Measurements from ENCODE around the gene OR2L13.
"Not testable (repeated sequence)": the region's sequence is repeated elsewhere in the genome, so short reads cannot be mapped to it uniquely, and the experiment has no call there.

Gene OR2L13

DNA sequence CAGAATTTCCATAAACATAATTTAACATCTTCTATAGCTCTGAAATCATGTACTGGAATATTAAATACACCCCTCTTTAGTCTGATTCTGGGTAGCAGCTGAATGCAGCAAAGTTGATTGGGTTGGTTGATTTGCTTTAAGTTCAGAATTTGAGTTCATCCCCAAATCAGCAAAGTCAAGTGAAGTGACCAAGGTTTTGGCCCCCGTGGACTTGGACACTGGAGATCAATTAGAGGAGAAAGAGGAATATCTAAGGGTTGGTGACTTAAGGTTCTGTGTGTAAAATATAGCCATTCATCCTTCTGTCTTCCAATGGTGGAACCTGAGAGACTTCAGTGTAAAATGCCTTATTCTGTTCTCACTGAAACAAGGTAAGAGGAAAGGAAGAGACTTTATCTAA lies at the start of gene OR2L13:
Gene OR2L13 (plus strand): TSS at position 301 of the 400 bp plus-strand sequence. CDS start 4,192 bp downstream, outside the sequence.
- DNase-seq: no peak

GRCh38 chr1:248045209-248045608 lies 49.8 kb upstream of the OR2L13 start:
- DNase-seq: no peak

GRCh38 chr1:248046536-248046935 lies 48.4 kb upstream of the OR2L13 start, which contains the start of gene OR2L3:
TSS of gene OR2L3 (plus strand) at chr1:248046836. CDS start at chr1:248060682, 13,846 bp downstream.
- DNase-seq: no peak

DNA sequence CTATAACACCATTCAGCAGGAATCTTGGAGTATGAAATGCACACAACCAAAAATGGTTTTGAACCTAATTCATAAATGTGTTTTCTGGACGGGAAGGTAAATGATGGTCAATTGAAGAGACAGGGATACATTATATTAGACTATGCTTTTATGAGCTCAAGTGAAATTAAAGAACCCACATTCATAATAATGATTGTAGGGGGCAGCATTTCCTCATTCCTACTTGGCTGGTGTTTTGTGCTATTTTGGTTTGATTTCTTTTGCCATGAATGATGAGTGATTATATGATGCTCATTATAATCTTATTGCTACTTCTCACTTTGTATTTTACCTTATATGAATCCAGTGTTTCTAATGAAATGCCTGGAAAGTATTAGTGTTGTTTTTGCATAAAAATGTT lies 48.0 kb upstream of the OR2L13 start:
- DNase-seq: no peak

DNA sequence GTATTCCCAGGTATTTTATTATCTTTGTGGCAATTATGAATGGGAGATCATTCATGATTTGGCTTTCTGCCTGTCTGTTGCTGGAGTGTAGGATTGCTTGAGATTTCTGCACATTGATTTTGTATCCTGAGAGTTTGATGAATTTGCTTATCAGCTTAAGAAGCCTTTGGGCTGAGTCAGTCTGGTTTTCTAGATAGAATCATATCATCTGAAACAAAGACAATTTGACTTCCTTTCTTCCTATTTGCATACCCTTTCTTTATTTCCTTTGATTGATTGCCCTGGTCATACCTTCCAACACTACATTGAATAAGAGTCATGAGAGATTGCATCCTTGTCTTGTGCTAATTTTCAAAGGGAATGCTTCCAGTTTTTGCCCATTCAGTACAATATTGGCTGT lies 40.3 kb upstream of the OR2L13 start:
- DNase-seq: no peak

GRCh38 chr1:248055261-248055660 lies 39.7 kb upstream of the OR2L13 start:
- DNase-seq: no peak

DNA sequence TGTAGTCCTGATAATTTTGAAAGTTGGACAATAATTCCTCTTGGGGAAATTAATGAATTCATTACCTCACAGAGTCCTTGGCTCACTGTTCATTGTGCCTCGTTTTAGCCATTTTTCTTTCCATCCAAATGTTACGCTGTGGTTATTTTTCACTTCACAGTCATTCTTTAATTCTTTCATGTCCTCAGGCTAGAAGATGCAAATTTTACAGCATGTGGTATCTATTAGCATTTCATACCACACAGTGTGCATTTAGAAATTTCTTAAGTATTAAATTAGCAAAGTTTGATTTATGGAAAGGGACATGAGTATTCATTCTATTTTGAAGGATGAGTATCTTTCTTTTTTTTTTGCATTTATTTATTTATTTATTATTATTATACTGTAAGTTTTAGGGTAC lies 29.9 kb upstream of the OR2L13 start:
- DNase-seq: no peak

GRCh38 chr1:248065604-248066003 lies 29.4 kb upstream of the OR2L13 start:
- no peak for DNase-seq

DNA sequence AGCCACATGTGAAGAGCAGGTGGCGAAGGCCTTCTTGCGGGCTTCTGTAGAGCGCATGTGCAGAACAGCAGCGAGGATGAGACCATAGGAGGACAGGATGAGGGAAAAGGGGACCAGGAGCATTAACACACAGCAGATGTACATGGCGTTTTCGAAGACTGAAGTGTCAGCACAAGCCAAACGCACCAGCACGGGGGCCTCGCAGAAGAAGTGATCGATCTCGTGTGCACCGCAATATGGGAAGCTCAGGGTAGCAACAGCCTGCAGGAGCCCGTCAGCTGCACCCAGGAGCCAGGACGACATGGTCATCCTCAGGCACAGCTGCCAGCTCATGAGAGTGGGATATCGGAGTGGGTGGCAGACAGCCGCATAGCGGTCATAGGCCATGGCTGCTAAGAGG lies 11.1 kb upstream of the OR2L13 start:
- not testable (repeated sequence) for DNase-seq

- no peak for DNase-seq
Measured at GRCh38 chr1:248098529-248098928, 3.5 kb downstream of the OR2L13 start.

GRCh38 chr1:248102847-248103246 lies 7.9 kb downstream of the OR2L13 start:
- DNase-seq: no peak

- no peak for DNase-seq
Measured at GRCh38 chr1:248111157-248111556, 16.2 kb downstream of the OR2L13 start.

DNA sequence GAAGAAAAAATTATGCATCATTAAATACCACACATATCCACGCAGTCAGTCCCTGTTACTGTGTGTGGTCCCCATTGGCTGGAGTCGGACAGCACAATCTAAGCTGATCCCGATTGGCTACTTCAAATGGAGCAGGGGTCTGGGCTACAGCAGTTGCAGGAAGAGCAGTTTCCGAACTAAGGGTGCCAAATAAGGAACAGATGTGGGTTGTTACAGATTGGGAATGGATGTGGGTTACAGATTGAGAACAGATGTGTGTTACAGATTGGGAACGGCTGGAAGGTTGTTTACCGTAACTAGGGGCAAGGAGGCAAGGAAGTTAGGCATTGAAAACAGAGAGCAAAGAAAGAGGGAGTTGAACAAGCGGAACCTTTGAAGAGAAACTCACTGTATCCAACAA lies 19.9 kb downstream of the OR2L13 start:
- no peak for DNase-seq

DNA sequence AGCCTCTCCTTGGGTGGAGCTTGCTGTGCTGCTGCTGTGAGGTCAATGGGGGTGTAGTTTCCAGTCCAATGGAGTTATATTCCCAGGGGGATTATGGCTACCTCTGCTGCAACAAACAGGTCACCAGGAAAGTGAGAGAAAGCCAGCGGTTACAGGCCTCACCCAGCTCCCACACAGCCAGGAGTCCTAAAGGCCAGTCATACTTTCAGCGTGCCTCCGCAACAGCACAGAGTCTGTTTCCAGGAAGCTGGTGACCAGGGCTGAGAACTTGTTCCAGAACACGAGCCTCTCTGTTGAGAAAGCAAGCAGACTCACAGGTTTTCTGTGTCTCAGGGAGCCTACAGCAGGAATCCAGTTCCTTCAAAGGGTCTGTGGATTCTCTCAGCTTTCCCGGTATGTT lies 32.7 kb downstream of the OR2L13 start:
- no peak for DNase-seq

DNA sequence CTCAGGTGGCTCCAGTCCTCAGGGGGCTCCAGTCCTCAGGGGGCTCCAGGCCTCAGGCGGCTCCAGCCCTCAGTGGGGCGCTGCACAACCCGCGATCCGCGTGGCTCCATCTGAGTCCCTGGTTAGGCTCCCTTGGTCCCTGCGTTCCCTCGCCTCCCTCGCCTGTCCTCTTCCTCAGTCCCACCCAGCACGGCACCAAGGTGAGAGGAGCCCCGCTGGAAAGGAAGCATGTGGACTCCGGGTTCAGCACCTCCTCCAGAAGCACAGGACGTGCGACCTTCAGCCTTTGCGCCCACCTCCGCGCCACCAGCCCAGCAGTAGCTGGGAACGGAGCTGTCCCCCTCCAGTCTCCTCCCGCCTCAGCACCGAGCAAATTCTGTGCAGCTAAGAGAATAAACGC lies 41.8 kb downstream of the OR2L13 start:
- DNase-seq: no peak

GRCh38 chr1:248140846-248141245 lies 45.9 kb downstream of the OR2L13 start:
- no peak for DNase-seq

DNA sequence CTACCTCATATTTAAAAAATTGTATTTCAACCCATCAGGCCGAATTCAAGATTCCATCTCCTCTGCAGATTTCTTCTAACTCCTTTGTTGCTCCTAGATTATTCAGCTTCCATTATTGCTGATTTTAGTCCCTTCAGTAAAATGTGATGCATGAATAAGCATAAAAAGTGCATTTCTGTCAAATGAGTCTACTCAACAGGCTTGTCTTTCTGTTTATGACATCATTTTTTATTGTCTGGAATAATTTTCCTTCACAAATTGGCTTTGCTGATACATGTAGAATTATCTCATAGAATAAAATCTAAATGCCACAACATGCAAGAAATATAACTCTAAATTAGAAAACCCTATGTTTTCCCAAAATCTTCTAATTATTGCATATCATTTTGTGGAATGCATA lies 48.3 kb downstream of the OR2L13 start:
- no peak for DNase-seq

DNA sequence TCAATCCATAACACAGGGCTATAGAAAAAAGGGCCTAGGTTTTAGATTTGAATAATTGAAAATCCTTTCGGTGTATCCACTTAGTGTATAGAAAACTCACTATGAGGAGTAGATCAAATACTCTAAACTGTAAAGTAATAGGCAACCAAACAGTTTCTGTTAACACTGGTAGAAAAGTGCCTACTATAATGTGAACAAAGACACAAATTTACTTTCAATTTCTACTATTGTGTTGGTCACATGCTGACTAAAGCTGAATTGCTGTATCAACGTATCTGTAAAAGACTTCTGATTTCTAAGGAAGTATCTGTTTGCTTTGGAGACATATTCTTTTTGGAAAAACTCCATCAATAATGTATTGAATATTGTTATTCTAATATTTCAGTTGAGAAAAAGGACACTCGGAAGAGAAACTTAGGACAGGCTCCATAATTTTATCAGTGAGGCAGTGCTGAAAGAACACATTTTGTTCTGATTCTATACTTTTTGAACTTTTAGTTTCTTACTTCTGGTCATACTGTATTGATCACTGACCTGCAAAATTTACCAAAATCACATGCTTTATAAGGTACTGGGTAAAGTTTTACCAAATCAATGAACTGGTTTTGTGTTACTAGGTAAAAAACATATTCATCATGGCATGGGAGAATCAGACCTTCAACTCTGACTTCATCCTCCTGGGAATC lies 49.7 kb downstream of the OR2L13 start, which contains the start of gene OR2M5:
Gene OR2M5 (plus strand): TSS at position 636 of the 686 bp plus-strand sequence. CDS start 0 bp downstream, at position 636.
- DNase-seq: no peak
